Measurements from ENCODE around the gene SLAMF9.

Gene SLAMF9

DNA sequence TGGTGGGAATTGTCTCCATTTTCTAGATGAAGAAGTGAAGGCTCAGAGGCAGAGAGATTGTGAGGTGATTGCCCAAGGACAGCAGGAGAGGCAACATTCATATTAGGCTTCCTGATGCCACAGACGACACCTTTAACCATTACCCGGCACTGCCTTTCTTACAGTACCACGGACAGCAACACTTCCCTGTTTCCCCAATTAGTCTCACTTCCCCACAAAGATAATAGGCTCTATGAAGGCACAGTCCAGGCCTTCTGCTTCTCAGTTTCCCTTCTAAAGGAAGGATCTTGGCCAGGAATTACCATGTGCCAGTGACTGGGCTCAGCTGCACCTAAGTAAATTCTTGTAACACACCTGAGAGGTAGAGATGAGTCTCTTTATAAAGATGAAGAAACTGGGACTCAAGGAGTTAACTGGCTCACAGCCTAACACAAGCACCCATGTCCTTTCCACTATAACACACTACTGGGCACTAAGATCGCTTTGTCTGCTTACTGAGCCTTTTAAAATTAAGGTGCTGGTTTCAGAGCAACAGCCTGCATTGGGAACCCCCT is 18.2 kb downstream of the SLAMF9 start:
- no peaks in the 10 kb centered on the region for H3K36me3 Mint-ChIP-seq
- H3K27ac Mint-ChIP-seq, result no peak overlapping the region
- H3K4me3 Mint-ChIP-seq, result no peak overlapping the region
- no peaks in the 10 kb centered on the region for H3K27me3 Mint-ChIP-seq
- H3K4me1 Mint-ChIP-seq (ENCODE audit: low read depth), result peaks cover 5% of the 10 kb centered on the region
- no peaks in the 10 kb centered on the region for H3K9me3 Mint-ChIP-seq (ENCODE audit: low read depth)

DNA sequence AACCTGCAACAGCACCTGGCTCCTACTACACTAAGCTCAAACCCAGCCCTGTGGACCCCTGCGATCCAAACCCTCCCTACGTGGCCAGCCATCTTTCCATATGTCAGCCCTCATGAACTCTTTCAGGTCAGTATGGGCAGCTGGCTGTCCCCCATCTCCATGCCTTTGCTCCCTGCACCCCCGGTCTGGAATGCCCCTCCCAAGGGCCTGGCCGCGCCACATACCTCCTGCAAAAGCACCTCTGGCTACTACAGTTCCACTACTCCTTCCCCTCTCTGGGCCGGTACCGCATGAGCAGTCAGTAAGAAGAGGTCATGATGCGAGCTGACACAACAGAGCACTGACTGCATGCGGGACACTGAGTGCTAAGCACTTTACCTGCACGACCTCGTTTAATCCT is 18.7 kb downstream of the SLAMF9 start:
- no peak overlapping the region for H3K4me3 Mint-ChIP-seq
- peaks cover 5% of the 10 kb centered on the region for H3K4me1 Mint-ChIP-seq (ENCODE audit: low read depth)
- H3K36me3 Mint-ChIP-seq, result no peaks in the 10 kb centered on the region
- H3K27ac Mint-ChIP-seq, result no peak overlapping the region
- no peaks in the 10 kb centered on the region for H3K27me3 Mint-ChIP-seq
- H3K9me3 Mint-ChIP-seq (ENCODE audit: low read depth), result no peaks in the 10 kb centered on the region

DNA sequence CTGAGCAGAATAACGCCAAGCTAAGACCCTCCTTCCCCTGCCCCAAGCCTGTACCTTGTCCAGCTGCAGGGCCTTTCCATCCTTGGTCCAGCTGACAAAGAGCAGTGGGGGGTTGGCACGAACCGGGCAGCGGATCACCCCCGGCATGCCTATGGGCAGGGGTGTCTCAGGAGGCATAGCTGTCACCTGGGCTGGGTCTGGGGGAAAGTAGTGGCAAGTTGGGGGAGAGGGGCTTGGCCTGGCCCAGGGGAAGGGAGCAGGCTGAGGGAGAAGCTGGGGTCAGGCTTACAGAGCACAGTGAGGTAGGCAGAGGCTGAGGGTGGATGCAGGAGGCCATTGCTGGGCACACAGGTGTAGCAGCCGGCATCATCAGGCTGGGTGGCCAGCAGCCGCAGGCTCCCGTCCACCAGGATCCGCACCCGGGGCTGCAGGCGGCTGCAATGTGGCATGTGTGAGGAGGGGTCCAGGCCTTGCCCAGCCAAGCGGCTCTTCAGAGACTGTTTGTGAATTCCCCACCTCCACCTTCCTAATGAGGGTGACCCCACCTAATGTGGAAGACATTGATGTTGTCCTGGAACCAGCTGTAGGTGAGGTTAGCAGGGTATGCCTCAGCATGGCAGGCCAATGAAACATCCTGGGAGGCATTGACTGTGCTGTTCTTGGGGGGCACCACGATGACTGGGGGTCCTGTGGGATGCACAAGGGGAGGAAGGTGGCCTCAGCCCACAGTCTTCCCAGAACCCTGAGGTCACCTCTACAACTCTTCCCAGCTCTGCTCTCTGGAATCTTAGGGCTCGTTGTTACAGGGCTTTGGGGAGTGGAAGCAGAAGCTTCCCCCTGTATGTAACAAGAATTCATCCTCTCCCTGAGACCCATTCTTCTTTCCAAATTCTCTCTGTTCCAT is 19.6 kb downstream of the SLAMF9 start:
- Mint-ChIP-seq H3K36me3 (no peaks in the 10 kb centered on the region), H3K4me3 (no peak overlapping the region), H3K27ac (no peak overlapping the region), H3K4me1 (ENCODE audit: low read depth) (peaks cover 5% of the 10 kb centered on the region), H3K27me3 (no peaks in the 10 kb centered on the region), H3K9me3 (ENCODE audit: low read depth) (no peaks in the 10 kb centered on the region)

GRCh38 chr1:159933347-159933746 is 20.7 kb downstream of the SLAMF9 start:
- Mint-ChIP-seq H3K9me3 (ENCODE audit: low read depth) (no peaks in the 10 kb centered on the region), H3K27me3 (no peaks in the 10 kb centered on the region), H3K4me3 (no peak overlapping the region), H3K36me3 (no peaks in the 10 kb centered on the region), H3K27ac (no peak overlapping the region), H3K4me1 (ENCODE audit: low read depth) (peaks cover 5% of the 10 kb centered on the region)

GRCh38 chr1:159932296-159933285 is 21.4 kb downstream of the SLAMF9 start:
- peaks cover 5% of the 10 kb centered on the region for H3K4me1 Mint-ChIP-seq (ENCODE audit: low read depth)
- H3K27me3 Mint-ChIP-seq, result no peaks in the 10 kb centered on the region
- H3K4me3 Mint-ChIP-seq, result no peak overlapping the region
- H3K9me3 Mint-ChIP-seq (ENCODE audit: low read depth), result no peaks in the 10 kb centered on the region
- H3K27ac Mint-ChIP-seq, result no peak overlapping the region
- H3K36me3 Mint-ChIP-seq, result no peaks in the 10 kb centered on the region

GRCh38 chr1:159931795-159932173 is 22.3 kb downstream of the SLAMF9 start:
- Mint-ChIP-seq H3K36me3 (no peaks in the 10 kb centered on the region), H3K9me3 (ENCODE audit: low read depth) (no peaks in the 10 kb centered on the region), H3K4me3 (no peak overlapping the region), H3K27me3 (no peaks in the 10 kb centered on the region), H3K4me1 (ENCODE audit: low read depth) (peaks cover 5% of the 10 kb centered on the region), H3K27ac (no peak overlapping the region)

DNA sequence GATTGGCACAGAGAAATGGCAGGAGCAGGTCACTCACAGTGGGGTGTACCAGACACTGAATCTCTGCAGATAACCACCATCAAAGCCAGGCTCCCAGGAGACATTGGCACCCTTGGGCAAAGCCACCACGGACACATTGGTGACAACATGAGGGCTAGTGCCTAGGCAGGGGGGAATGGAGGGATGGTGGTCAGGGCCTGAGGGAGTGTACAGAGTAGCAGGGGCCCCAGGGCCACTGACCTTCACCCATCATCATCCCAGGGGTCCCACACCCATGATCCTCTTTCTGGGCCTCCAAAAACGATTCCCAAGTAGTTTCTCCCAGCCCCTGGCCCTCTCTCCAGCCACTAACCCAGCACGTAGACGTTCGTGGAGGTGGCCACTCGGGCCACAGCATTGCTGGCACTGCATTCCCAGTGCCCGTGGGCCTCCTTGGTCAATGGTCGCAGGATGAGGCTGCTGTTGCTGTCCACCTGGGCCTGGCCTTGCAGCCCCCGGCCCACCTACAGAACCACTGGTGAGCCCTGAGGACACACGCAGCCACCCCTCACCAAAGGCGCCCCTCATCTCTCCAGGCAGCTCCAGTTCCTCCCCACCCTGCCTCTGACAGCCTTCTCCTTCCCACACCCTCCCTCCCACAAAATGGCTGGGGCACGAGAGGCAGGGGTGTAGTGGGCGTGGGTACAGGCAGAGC is 22.8 kb downstream of the SLAMF9 start:
- Mint-ChIP-seq H3K27ac (no peak overlapping the region), H3K9me3 (ENCODE audit: low read depth) (no peaks in the 10 kb centered on the region), H3K4me1 (ENCODE audit: low read depth) (peaks cover 6% of the 10 kb centered on the region), H3K36me3 (no peaks in the 10 kb centered on the region), H3K27me3 (no peaks in the 10 kb centered on the region), H3K4me3 (no peak overlapping the region)

GRCh38 chr1:159930634-159931033 is 23.4 kb downstream of the SLAMF9 start:
- no peaks in the 10 kb centered on the region for H3K27me3 Mint-ChIP-seq
- H3K36me3 Mint-ChIP-seq, result no peaks in the 10 kb centered on the region
- H3K27ac Mint-ChIP-seq, result no peak overlapping the region
- peaks cover 11% of the 10 kb centered on the region for H3K4me1 Mint-ChIP-seq (ENCODE audit: low read depth)
- no peaks in the 10 kb centered on the region for H3K9me3 Mint-ChIP-seq (ENCODE audit: low read depth)
- no peak overlapping the region for H3K4me3 Mint-ChIP-seq

DNA sequence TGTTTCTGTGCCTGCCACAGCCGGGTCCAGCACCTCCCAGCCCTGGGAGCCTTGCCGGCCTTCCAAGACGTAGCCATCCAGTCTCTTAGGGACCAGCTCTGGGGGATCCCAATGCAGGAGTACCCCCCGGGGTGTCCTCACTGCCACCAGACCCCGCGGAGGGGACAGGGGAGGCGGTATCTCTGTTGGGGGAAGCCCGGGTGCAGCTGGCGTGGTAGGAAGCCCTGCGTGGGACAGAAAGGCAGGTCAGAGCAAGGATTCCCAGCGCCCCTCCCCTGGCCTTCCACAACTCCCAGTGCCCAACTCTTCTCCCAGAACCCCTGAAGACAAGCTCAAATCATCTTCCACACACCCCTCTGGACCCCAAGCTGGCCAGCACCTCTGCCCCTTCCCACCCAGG is 23.8 kb downstream of the SLAMF9 start:
- no peaks in the 10 kb centered on the region for H3K9me3 Mint-ChIP-seq (ENCODE audit: low read depth)
- H3K36me3 Mint-ChIP-seq, result no peaks in the 10 kb centered on the region
- H3K4me3 Mint-ChIP-seq, result no peak overlapping the region
- no peak overlapping the region for H3K27ac Mint-ChIP-seq
- H3K4me1 Mint-ChIP-seq (ENCODE audit: low read depth), result peaks cover 12% of the 10 kb centered on the region
- no peaks in the 10 kb centered on the region for H3K27me3 Mint-ChIP-seq

DNA sequence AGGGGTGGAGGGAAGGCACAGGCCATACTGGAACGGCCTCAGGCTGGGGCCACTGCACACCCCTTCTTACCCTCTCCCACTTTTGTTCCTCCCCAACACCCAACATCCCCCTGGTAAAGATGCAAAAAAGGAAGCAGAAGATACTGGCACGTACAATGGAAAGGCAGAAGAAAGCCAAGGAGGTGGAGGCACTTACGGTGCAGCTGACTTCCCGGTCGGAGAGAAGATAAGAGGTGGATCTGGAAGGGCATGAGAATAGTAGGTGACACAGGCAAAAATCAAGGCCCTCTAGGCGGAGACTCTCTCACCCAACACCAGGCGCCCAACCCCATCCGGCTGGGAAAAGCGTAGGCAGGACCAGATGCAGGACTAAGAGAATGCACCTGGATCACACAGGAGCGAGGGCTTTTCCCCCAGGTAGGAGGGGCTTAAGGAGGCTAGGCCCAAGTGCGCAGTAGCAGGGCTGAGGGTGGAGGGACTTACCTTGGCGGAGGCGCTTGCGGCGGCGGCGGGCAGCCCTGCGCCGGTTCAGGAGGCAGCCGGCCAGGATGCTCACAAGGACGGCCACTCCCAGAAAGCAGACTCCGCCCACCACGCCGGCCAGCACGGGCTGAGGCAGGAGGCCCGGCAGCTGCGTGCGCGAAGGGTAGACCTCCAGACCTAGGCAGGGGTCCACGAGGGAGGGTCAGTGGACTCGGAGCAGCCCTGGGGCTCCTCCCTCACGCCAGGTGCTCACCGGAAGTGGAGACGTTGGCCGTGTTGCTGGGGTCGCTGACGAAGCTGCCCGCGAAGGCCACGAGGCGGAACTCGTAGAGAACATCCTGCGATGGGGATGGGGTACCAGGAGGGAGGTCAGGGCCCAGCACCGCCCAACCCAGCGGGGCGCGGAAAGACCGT is 24.6 kb downstream of the SLAMF9 start:
- Mint-ChIP-seq H3K4me1 (ENCODE audit: low read depth) (peaks cover 12% of the 10 kb centered on the region), H3K9me3 (ENCODE audit: low read depth) (no peaks in the 10 kb centered on the region), H3K4me3 (no peak overlapping the region), H3K27ac (no peak overlapping the region), H3K27me3 (no peaks in the 10 kb centered on the region), H3K36me3 (no peaks in the 10 kb centered on the region)

DNA sequence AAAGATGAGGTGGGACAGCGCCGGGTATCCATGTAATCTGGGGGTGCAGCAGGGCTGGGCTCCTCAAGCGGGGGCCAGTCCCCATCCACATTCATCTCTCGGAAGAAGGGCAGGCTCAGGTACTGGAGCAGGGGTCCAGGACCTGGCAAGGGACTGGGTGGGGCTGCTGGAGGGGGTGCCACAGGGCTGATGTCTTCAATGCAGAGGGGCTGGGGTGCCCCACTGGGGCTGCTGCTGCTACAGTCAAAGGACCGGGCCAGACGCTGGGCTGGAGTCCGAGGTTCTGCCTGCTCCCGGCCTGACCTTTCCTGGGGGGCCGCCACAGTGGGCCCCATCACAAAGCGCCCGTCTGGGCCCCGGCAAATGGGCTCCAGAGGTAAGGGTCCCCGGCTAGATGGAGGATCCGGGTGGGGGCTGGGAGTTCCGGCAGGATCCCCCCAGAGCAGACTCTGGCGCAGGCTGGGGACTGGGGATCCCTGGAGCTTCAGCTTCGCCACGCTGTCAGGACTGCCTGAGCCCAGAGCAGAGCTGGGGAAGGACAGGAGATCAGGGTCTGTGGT is 25.5 kb downstream of the SLAMF9 start:
- H3K9me3 Mint-ChIP-seq (ENCODE audit: low read depth), result no peaks in the 10 kb centered on the region
- no peak overlapping the region for H3K4me3 Mint-ChIP-seq

DNA sequence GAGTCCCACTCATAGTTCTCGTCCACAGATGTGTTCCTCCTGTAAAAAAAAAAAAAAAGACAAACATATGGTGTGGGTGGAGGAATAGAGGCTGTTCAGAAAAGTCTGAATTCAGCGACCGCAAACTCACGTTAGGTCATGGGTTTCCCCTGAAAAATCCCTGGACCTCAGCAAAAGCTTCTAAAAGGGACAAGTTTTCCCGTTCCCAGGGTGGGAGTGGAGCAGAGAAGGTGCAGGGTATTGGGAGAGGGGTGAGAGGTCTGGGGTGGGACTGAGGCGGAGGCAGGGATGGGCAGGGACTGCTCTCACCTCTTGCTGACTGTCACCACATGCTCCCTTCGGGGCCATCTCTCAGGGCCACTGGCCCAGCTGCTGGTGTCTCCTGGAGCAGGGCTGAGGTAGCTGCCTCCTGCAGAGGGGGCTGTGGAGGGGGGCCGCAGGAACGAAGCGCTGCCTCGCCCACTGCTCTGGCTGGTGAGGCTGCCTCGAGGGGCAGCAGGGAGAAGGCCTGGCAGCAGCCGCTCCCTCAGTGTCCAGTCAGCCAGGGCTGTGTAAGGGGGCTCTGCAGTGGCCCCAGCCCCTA is 26.1 kb downstream of the SLAMF9 start:
- peaks cover 24% of the 10 kb centered on the region for H3K4me1 Mint-ChIP-seq (ENCODE audit: low read depth)
- H3K9me3 Mint-ChIP-seq (ENCODE audit: low read depth), result no peaks in the 10 kb centered on the region
- H3K36me3 Mint-ChIP-seq, result peaks cover 2% of the 10 kb centered on the region
- no peaks in the 10 kb centered on the region for H3K27me3 Mint-ChIP-seq
- H3K4me3 Mint-ChIP-seq, result no peak overlapping the region
- no peak overlapping the region for H3K27ac Mint-ChIP-seq

More for the DNA sequence above, 25.5 kb downstream of the SLAMF9 start:
- H3K27me3 Mint-ChIP-seq, result no peaks in the 10 kb centered on the region
- peaks cover 18% of the 10 kb centered on the region for H3K4me1 Mint-ChIP-seq (ENCODE audit: low read depth)
- peaks cover 2% of the 10 kb centered on the region for H3K36me3 Mint-ChIP-seq
- H3K27ac Mint-ChIP-seq, result no peak overlapping the region

DNA sequence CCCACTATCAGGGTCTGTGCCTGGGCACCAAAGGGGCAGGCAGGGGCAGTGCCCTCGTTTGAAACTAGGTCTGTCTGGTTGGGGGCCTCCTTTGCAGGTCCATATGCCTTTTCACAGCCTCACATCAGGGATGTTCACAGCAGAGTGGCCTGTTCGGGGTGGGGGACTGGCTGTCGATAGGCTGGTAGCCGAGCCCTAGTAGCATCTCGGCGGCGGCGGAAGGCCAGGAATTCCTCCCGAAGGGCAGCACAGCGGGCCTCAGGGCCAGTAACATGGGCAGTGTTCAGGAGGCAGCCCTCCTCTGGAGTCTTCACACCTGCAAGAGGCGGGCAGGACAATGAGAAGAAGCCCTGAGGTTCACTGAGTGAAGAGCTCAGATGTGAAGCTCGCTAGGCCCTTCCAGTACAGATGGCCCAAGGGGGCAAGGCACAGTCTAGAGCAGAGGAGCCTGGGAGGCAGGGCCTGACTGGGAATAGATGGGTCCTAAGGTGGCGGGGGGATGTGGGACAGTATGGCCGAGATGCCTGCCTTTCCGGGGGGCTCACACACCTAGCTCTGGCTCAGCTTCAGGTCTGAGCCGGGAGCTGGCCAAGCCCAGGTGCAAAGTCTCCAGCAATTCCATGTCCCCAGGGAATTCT is 26.7 kb downstream of the SLAMF9 start:
- Mint-ChIP-seq H3K36me3 (peaks cover 2% of the 10 kb centered on the region), H3K9me3 (ENCODE audit: low read depth) (no peaks in the 10 kb centered on the region), H3K27me3 (no peaks in the 10 kb centered on the region), H3K4me3 (no peak overlapping the region), H3K27ac (no peak overlapping the region), H3K4me1 (ENCODE audit: low read depth) (peaks cover 30% of the 10 kb centered on the region)

Data from activated naive CD8-positive, alpha-beta T cell (primary cell).